Nephron (organoid): Measurements from ENCODE around the gene TMEM271.

Experiments used
- H3K27ac Mint-ChIP-seq, 3 experiments: 2 replicates each; pipeline ENCODE4 v1.8.0; 2020; ENCODE audit warnings: mixed read lengths in 3 of 3, mild to moderate bottlenecking in 2 of 3, moderate library complexity in 1 of 3
- H3K27me3 Mint-ChIP-seq: 2 replicates; pipeline ENCODE4 v1.8.0; 2021; ENCODE audit warnings: low read depth, mild to moderate bottlenecking, moderate library complexity, mixed read lengths
- H3K36me3 Mint-ChIP-seq: 2 replicates; pipeline ENCODE4 v1.8.0; 2020; ENCODE audit warnings: low read depth, mixed read lengths
- H3K4me1 Mint-ChIP-seq: 2 replicates; pipeline ENCODE4 v1.8.0; 2020; ENCODE audit warnings: mixed read lengths
- H3K4me3 Mint-ChIP-seq, 3 experiments: 2 replicates each; pipeline ENCODE4 v1.8.0; 2020; ENCODE audit warnings: mild to moderate bottlenecking in 3 of 3, mixed read lengths in 3 of 3, moderate library complexity in 2 of 3
- H3K9me3 Mint-ChIP-seq: 2 replicates; pipeline ENCODE4 v1.8.0; 2020; ENCODE audit warnings: mixed read lengths
- CTCF ChIP-seq, 3 experiments: fragments of 200-600 bp; sonication (generic); IDR thresholded peaks; one replicate each; pipeline ENCODE4 v1.5.0; 2021; ENCODE audit warnings: antibody characterized with exemption in 3 of 3; ENCODE audit not compliant: unreplicated experiment in 3 of 3

TMEM271 gene

GRCh38 chr4:534576-535151 lies 41.4 kb downstream of the TMEM271 start:
- H3K4me3 Mint-ChIP-seq, result no peak overlapping the region
- H3K36me3 Mint-ChIP-seq, result peaks cover 41% of the 10 kb centered on the region
- H3K27me3 Mint-ChIP-seq, result no peaks in the 10 kb centered on the region
- no peak for TF ChIP-seq CTCF (IDR thresholded peaks at IDR 0.05; ENCODE audit: unreplicated experiment in 3 of 3)
- no peak overlapping the region for H3K27ac Mint-ChIP-seq
- H3K4me1 Mint-ChIP-seq, result no peaks in the 10 kb centered on the region
- H3K9me3 Mint-ChIP-seq, result no peaks in the 10 kb centered on the region

- Mint-ChIP-seq H3K4me3 (no peak overlapping the region), H3K27me3 (no peaks in the 10 kb centered on the region), H3K4me1 (no peaks in the 10 kb centered on the region), H3K9me3 (no peaks in the 10 kb centered on the region), H3K27ac (no peak overlapping the region), H3K36me3 (peaks cover 40% of the 10 kb centered on the region)
- no peak for TF ChIP-seq CTCF (IDR thresholded peaks at IDR 0.05; ENCODE audit: unreplicated experiment in 3 of 3)
Measured at GRCh38 chr4:534101-534575, 42.0 kb downstream of the TMEM271 start.

- H3K27ac Mint-ChIP-seq, result no peak overlapping the region
- H3K27me3 Mint-ChIP-seq, result no peaks in the 10 kb centered on the region
- no peaks in the 10 kb centered on the region for H3K9me3 Mint-ChIP-seq
- H3K36me3 Mint-ChIP-seq, result peaks cover 46% of the 10 kb centered on the region
- H3K4me1 Mint-ChIP-seq, result no peaks in the 10 kb centered on the region
- no peak overlapping the region for H3K4me3 Mint-ChIP-seq
- TF ChIP-seq CTCF (IDR thresholded peaks at IDR 0.05; ENCODE audit: unreplicated experiment in 3 of 3), result no peak
Measured at GRCh38 chr4:533318-534100, 42.6 kb downstream of the TMEM271 start.

GRCh38 chr4:532588-533317 lies 43.3 kb downstream of the TMEM271 start:
- no peak for TF ChIP-seq CTCF (IDR thresholded peaks at IDR 0.05; ENCODE audit: unreplicated experiment in 3 of 3)
- Mint-ChIP-seq H3K4me1 (no peaks in the 10 kb centered on the region), H3K4me3 (no peak overlapping the region), H3K27ac (no peak overlapping the region), H3K27me3 (no peaks in the 10 kb centered on the region), H3K9me3 (no peaks in the 10 kb centered on the region), H3K36me3 (peaks cover 46% of the 10 kb centered on the region)

GRCh38 chr4:531721-532565 lies 44.2 kb downstream of the TMEM271 start:
- no peak overlapping the region for H3K4me3 Mint-ChIP-seq
- no peaks in the 10 kb centered on the region for H3K9me3 Mint-ChIP-seq
- H3K27me3 Mint-ChIP-seq, result no peaks in the 10 kb centered on the region
- H3K4me1 Mint-ChIP-seq, result no peaks in the 10 kb centered on the region
- TF ChIP-seq CTCF (IDR thresholded peaks at IDR 0.05; ENCODE audit: unreplicated experiment in 3 of 3), result no peak
- H3K36me3 Mint-ChIP-seq, result peaks cover 54% of the 10 kb centered on the region
- no peak overlapping the region for H3K27ac Mint-ChIP-seq
